ENCODE results near the gene NEDD9.
A peak's percentile ranks its signal among the peaks of the same experiment; 100 is the strongest.

NEDD9 gene

DNA sequence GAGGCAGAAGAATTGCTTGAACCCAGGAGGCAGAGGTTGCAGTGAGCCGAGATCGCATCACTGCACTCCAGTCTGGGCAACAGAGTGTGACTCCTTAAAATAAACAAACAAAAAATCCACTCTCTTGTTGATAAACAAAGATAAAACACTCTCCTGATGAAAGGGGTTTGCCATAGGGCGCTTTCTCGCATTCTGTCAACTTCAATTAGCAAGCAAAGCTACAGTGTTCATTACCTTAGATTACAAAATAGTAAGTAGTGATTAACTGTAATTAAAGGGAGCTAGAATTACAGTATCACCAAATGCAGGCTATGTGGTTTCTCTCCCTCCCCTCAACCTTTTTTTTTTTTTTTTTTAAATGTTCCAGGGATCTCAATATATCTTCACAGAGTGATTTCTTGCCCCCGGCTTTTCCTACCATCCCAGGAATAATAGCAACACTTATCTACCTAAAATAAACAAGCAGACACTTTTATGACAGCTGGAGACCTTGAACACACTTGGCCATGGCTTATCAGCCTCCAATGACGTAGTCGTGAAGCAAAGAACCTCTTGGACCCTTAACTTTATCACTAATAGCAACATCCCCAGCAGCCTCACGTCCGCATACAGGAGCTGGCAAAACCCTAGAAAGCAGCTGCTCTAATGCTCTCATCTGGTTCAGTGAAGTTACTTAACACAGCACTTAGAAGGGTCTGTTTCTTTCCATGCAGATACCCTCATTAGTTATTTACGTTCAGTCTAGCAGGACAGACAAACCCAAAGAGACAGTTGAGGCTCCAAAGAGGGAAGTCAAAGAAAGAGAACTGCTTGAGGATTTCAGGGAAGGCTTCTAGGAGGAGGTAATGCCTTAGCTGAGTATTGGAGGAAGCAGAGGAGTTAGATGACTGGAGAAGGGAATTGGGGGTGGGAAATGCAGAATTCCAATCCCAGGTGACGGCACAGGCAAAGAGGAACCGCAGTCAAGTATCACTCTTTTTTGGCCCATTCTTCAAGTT lies 37.9 kb upstream of the NEDD9 start:
- no peak overlapping the region for H3K4me3 ChIP-seq (ENCODE audit: control insufficient read depth, low read depth, low read length)
- no peak for TF ChIP-seq CTCF (conservative IDR thresholded peaks at IDR 0.05; ENCODE audit: control insufficient read depth, insufficient read depth, low read depth, low read length)
- DNase-seq (ENCODE audit: low read depth), result no peak

- no peak for TF ChIP-seq CTCF (conservative IDR thresholded peaks at IDR 0.05; ENCODE audit: control insufficient read depth, insufficient read depth, low read depth, low read length)
Measured at GRCh38 chr6:11268978-11269377, 36.5 kb upstream of the NEDD9 start.

GRCh38 chr6:11266926-11267325 lies 34.5 kb upstream of the NEDD9 start:
- TF ChIP-seq CTCF (conservative IDR thresholded peaks at IDR 0.05; ENCODE audit: control insufficient read depth, insufficient read depth, low read depth, low read length), result no peak
- no peak overlapping the region for H3K4me3 ChIP-seq (ENCODE audit: control insufficient read depth, low read depth, low read length)
- no peak for DNase-seq (ENCODE audit: low read depth)

More at GRCh38 chr6:11268978-11269377, 36.5 kb upstream of the NEDD9 start:
- DNase-seq (ENCODE audit: low read depth), result no peak
- H3K4me3 ChIP-seq (ENCODE audit: control insufficient read depth, low read depth, low read length), result no peak overlapping the region

DNA sequence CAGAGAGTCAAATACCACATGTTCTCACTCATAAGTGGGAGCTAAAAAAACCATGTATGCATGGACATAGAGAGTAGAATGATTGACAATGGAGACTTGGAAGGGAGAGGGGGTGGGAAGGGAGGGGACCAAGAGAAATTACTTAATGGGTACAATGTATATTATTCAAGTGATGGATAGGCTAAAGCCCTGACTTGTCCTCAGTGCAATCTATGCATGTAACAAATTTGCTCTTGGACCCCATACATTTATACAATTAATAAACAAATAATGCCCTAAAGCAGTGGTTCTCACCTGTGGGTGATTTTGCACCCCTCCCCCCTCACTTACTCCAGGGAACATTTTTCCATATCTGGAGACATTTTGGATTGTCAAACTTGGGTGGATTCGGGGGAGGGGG lies 33.5 kb upstream of the NEDD9 start:
- H3K4me3 ChIP-seq (ENCODE audit: control insufficient read depth, low read depth, low read length), result no peak overlapping the region
- no peak for DNase-seq (ENCODE audit: low read depth)
- TF ChIP-seq CTCF (conservative IDR thresholded peaks at IDR 0.05; ENCODE audit: control insufficient read depth, insufficient read depth, low read depth, low read length), result no peak

DNA sequence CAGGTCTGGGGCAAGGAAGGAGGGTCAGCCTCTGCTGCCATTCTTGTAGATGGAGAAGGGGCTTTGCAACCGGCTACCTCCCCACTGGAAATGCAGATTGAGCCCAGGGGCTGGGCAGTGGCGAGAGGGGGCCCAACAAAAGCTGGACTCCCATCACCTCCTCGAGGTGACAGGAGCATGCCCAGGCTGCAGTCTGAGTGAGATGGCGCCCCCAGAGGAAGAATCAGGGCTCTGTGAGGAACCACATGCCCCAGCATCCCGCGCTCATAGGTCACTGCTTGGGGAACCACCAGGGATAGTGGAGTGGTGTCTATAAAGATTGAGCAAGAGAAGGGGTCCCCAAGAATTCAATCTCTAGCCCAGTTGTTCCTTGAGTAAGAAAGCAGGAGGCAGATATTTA lies 31.6 kb upstream of the NEDD9 start:
- DNase-seq (ENCODE audit: low read depth), result no peak
- no peak for TF ChIP-seq CTCF (conservative IDR thresholded peaks at IDR 0.05; ENCODE audit: control insufficient read depth, insufficient read depth, low read depth, low read length)
- no peak overlapping the region for H3K4me3 ChIP-seq (ENCODE audit: control insufficient read depth, low read depth, low read length)

- TF ChIP-seq CTCF (conservative IDR thresholded peaks at IDR 0.05; ENCODE audit: control insufficient read depth, insufficient read depth, low read depth, low read length), result no peak
- no peak overlapping the region for H3K4me3 ChIP-seq (ENCODE audit: control insufficient read depth, low read depth, low read length)
- DNase-seq (ENCODE audit: low read depth), result peak; percentile 83
Measured at GRCh38 chr6:11263291-11263775, 30.9 kb upstream of the NEDD9 start.
